ENCODE measurements around the gene ELOF1.

DNA sequence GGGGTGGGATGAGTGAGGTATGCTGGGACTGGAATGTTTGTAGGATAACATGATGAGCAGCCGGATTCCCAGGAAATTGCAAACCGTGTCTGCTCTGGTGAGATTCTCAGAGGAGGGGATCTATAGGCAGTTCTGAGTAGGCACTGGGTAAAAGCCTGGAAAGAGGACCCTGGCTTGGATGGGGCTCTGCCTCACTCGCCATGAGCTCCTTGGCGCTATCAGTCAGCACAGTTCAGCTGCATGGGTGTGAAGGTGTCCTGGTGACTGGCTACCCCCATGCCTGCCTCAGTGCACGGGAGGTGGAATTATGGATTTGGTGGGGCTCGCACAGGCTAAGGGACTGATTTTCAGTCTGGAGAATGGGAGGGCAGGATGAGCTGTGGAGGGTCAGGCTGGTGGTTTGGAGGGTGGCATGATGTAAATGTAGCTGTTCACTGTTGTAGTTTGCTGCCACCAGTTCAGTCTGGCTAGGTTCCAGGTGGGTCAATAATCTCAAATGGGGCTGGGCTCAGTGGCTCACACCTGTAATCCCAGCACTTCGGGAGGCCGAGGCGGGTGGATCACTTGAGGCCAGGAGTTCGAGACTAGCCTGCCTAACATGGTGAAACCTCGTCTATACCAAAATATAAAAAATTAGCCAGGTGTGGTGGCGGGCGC, 29.1 kb upstream of the ELOF1 start:
- TF ChIP-seq, protein P1, sequence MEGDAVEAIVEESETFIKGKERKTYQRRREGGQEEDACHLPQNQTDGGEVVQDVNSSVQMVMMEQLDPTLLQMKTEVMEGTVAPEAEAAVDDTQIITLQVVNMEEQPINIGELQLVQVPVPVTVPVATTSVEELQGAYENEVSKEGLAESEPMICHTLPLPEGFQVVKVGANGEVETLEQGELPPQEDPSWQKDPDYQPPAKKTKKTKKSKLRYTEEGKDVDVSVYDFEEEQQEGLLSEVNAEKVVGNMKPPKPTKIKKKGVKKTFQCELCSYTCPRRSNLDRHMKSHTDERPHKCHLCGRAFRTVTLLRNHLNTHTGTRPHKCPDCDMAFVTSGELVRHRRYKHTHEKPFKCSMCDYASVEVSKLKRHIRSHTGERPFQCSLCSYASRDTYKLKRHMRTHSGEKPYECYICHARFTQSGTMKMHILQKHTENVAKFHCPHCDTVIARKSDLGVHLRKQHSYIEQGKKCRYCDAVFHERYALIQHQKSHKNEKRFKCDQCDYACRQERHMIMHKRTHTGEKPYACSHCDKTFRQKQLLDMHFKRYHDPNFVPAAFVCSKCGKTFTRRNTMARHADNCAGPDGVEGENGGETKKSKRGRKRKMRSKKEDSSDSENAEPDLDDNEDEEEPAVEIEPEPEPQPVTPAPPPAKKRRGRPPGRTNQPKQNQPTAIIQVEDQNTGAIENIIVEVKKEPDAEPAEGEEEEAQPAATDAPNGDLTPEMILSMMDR (IDR thresholded peaks at IDR 0.05) = no peak
- no peak for TF ChIP-seq POLR2A (IDR thresholded peaks at IDR 0.05)

Data from Peyer's patch (tissue), 4 donors.